Measurements from ENCODE around the gene NPHP4.

Gene NPHP4

DNA sequence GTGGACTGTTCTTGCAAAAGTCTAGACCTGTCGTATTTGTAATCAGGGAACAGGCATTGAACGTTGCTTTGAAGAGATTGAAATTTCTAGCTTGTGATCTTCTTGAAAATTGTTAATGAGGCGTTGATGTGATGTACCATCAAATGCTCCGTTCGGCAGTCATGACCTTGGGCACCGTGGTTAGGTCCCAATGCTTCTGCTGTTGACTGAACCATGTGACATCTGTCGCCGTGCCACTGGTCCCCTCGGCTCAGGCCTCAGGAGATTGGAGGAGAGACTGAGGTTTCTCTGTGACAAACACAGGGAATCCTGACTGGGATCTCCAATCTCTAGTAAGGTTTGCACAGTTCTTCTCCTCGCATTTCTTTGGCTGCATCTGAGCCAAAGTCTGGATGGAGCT, 35.4 kb upstream of the NPHP4 start:
- DNase-seq: no peak
- Mint-ChIP-seq H3K36me3 (ENCODE audit: low read depth) (no peaks in the 10 kb centered on the region), H3K27ac (no peak overlapping the region), H3K4me3 (no peak overlapping the region), H3K4me1 (peaks cover 9% of the 10 kb centered on the region), H3K9me3 (no peaks in the 10 kb centered on the region), H3K27me3 (ENCODE audit: low read depth, poor library complexity) (peaks cover 58% of the 10 kb centered on the region)
- TF ChIP-seq, protein P1, sequence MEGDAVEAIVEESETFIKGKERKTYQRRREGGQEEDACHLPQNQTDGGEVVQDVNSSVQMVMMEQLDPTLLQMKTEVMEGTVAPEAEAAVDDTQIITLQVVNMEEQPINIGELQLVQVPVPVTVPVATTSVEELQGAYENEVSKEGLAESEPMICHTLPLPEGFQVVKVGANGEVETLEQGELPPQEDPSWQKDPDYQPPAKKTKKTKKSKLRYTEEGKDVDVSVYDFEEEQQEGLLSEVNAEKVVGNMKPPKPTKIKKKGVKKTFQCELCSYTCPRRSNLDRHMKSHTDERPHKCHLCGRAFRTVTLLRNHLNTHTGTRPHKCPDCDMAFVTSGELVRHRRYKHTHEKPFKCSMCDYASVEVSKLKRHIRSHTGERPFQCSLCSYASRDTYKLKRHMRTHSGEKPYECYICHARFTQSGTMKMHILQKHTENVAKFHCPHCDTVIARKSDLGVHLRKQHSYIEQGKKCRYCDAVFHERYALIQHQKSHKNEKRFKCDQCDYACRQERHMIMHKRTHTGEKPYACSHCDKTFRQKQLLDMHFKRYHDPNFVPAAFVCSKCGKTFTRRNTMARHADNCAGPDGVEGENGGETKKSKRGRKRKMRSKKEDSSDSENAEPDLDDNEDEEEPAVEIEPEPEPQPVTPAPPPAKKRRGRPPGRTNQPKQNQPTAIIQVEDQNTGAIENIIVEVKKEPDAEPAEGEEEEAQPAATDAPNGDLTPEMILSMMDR (IDR thresholded peaks at IDR 0.05): no peak

DNA sequence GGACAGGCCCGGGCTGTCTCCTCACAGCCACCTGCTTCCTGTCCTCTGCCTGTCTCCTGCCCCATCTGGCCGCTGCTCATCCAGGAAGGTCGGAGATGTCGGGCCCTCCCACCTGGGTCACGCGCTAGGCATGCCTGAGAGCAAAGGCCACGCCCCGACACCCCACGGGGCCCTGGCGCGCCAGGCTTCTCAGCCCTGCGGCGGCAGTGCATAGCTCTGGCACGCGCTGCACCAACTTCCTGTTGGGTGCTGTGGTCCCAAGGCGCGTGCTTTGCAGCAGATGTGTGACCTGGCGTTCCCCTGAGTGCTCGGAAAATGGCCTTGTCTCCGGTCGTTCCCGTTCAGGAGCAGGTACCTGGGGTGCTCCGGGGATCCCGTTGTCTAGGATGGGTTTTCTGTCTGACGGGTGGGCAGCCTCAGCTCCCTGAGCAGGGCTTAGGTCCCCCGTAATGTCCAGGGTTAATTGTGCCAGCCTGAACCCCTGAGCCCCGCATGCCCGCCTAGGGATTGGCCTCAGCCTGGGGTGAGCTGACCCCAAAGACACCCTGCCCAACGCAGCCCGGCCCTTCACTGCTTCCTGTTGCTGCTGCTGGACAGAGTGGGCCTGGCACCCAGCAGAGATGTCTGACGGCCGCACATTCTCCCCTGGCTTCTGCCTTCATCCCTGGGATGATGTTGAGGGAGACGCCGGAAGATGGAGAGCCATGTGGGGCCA, 34.0 kb upstream of the NPHP4 start:
- H3K27ac Mint-ChIP-seq: no peak overlapping the region
- TF ChIP-seq, protein P1 (IDR thresholded peaks at IDR 0.05): no peak
- peak; percentile 59 for DNase-seq

DNA sequence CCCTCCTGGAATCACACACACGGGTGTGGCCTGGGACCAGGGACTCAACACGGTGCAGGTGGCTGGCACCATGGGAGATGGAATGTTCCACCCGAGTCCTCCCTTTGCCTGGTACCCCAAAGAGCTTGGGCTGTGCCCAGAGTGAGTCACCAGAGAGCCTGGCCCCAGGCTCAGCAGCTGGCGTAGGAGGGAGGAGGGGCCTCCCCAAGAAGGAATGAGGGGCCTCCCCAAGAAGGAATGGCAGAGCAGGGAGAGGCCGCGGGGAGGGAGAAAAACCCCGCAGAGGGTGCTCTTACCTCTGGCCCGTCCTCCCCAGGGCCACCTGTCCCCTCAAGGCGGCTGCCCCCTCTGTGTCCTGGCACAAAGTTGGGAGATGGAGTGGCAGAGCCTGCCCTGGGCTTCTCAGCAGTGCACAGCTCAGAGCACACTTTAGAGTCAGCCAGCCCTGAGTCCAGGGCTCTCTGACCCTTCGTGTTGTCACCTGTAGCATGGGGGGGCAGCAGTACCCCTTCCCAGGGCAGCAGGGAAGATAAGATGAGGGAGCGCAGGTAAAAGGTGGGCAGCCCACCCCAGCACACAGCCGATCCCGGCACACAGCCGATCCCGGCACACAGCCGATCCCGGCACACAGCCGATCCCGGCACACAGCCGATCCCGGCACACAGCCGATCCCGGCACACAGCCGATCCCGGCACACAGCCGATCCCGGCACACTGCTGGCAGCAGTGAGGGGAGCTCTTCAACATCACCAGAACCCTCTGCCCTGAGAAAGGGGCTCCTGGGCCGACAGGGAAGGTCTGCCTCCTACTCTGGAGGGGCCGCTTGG, 33.3 kb upstream of the NPHP4 start:
- TF ChIP-seq, protein P1 (IDR thresholded peaks at IDR 0.05): no peak
- Mint-ChIP-seq H3K9me3 (no peaks in the 10 kb centered on the region), H3K36me3 (ENCODE audit: low read depth) (no peaks in the 10 kb centered on the region), H3K4me3 (no peak overlapping the region), H3K4me1 (peaks cover 9% of the 10 kb centered on the region), H3K27me3 (ENCODE audit: low read depth, poor library complexity) (peaks cover 45% of the 10 kb centered on the region), H3K27ac (no peak overlapping the region)
- DNase-seq: no peak

More for the DNA sequence above, 34.0 kb upstream of the NPHP4 start:
- peaks cover 9% of the 10 kb centered on the region for H3K4me1 Mint-ChIP-seq
- H3K4me3 Mint-ChIP-seq: no peak overlapping the region
- peaks cover 47% of the 10 kb centered on the region for H3K27me3 Mint-ChIP-seq (ENCODE audit: low read depth, poor library complexity)
- no peaks in the 10 kb centered on the region for H3K36me3 Mint-ChIP-seq (ENCODE audit: low read depth)
- no peaks in the 10 kb centered on the region for H3K9me3 Mint-ChIP-seq

DNA sequence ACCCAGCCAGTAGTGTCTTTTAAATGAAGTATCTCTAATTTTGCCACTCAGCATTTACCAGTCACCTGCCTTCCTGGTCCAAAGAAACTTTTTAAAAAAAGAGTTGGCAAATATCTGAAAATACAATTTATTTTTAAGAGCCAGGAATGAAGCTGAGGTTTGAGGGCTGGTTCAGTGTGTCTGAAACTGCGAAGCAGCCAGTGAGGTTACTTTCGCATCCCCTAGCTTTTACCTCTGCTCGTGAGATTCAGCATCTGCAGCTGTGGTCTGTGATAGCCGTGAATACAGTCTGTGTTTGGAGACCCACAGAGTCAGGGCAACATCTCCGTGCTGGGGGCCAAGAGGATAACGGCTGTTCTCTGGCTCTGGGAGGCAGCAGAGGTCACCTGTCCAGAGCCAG, 32.2 kb upstream of the NPHP4 start:
- no peak for DNase-seq
- H3K36me3 Mint-ChIP-seq (ENCODE audit: low read depth): no peaks in the 10 kb centered on the region
- H3K4me1 Mint-ChIP-seq: peaks cover 9% of the 10 kb centered on the region
- H3K9me3 Mint-ChIP-seq: no peaks in the 10 kb centered on the region
- no peak overlapping the region for H3K27ac Mint-ChIP-seq
- TF ChIP-seq, protein P1 (IDR thresholded peaks at IDR 0.05): no peak
- H3K4me3 Mint-ChIP-seq: no peak overlapping the region
- peaks cover 47% of the 10 kb centered on the region for H3K27me3 Mint-ChIP-seq (ENCODE audit: low read depth, poor library complexity)

DNA sequence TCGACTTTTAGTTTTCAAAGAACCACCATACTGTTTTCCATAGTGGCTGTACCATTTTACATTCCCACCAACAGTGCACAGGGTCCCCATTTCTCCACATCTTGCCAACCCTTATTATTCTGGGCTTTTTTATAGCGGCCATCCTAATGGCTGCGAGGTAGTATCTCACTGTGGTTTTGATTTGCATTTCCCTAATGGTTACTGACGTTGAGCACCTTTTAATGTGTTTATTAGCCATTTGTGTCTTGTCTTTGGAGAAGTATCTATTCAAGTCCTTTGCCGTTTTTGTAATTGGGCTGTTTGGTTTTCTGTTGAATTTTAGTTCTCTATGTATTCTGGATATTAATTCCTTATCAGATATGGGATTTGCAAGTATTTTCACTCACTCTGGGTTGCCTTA, 31.1 kb upstream of the NPHP4 start:
- H3K4me1 Mint-ChIP-seq: peaks cover 4% of the 10 kb centered on the region
- H3K27ac Mint-ChIP-seq: no peak overlapping the region
- no peak for DNase-seq
- no peak overlapping the region for H3K4me3 Mint-ChIP-seq
- no peaks in the 10 kb centered on the region for H3K36me3 Mint-ChIP-seq (ENCODE audit: low read depth)
- TF ChIP-seq, protein P1 (IDR thresholded peaks at IDR 0.05): no peak
- H3K27me3 Mint-ChIP-seq (ENCODE audit: low read depth, poor library complexity): peaks cover 41% of the 10 kb centered on the region
- no peaks in the 10 kb centered on the region for H3K9me3 Mint-ChIP-seq
